GM19452 (cell line): ENCODE measurements around the gene NXPH4.

ENCODE experiments used
- ATAC-seq: cut with Tn5 transposase; IDR thresholded peaks from one replicate; pipeline ENCODE4 v1.9.1; 2021; ENCODE audit not compliant: unreplicated experiment

NXPH4 gene

GRCh38 chr12:57203201-57203600, 13.4 kb upstream of the NXPH4 start:
- ATAC-seq, result no peak

- ATAC-seq, result no peak
Observed at GRCh38 chr12:57203791-57204190, 12.8 kb upstream of the NXPH4 start.

GRCh38 chr12:57204454-57204853, 12.1 kb upstream of the NXPH4 start:
- no peak for ATAC-seq

- ATAC-seq, result no peak
Observed at GRCh38 chr12:57205186-57205585, 11.4 kb upstream of the NXPH4 start.

- no peak for ATAC-seq
Observed at GRCh38 chr12:57205931-57206330, 10.7 kb upstream of the NXPH4 start.

GRCh38 chr12:57207731-57208630, 8.6 kb upstream of the NXPH4 start:
- no peak for ATAC-seq

GRCh38 chr12:57208631-57209282, 7.8 kb upstream of the NXPH4 start:
- no peak for ATAC-seq

GRCh38 chr12:57209916-57210315, 6.7 kb upstream of the NXPH4 start:
- no peak for ATAC-seq

GRCh38 chr12:57210461-57210860, 6.1 kb upstream of the NXPH4 start:
- no peak for ATAC-seq

GRCh38 chr12:57210926-57211692, 5.5 kb upstream of the NXPH4 start:
- no peak for ATAC-seq

- ATAC-seq, result no peak
Observed at GRCh38 chr12:57211791-57212700, 4.5 kb upstream of the NXPH4 start.

GRCh38 chr12:57212701-57213057, 3.9 kb upstream of the NXPH4 start:
- no peak for ATAC-seq

- ATAC-seq, result no peak
Observed at GRCh38 chr12:57213058-57213715, 3.4 kb upstream of the NXPH4 start.

- ATAC-seq, result no peak
Observed at GRCh38 chr12:57213763-57214397, 2.7 kb upstream of the NXPH4 start.

GRCh38 chr12:57214398-57214781, 2.2 kb upstream of the NXPH4 start:
- no peak for ATAC-seq

- no peak for ATAC-seq
Observed at GRCh38 chr12:57215065-57215464, 1.5 kb upstream of the NXPH4 start.

GRCh38 chr12:57215668-57216013, 953 bp upstream of the NXPH4 start:
- no peak for ATAC-seq

- ATAC-seq, result no peak
Observed at GRCh38 chr12:57216921-57217879, 606 bp downstream of the NXPH4 start.
